Right cardiac atrium (tissue), 5 donors: ENCODE results near the gene FUCA2. TPM values are rescaled to one million over a fixed set of nuclear protein-coding genes. Genes with fewer than 3 reads are reported as not detected.
A peak's percentile ranks its signal among the peaks of the same experiment; 100 is the strongest.

ENCODE experiments used
- ATAC-seq, 2 donors: fragments of 200-7000 bp; cut with Tn5 transposase; one replicate each; pipeline versions ENCODE4 v1.8.0 to v1.9.1; 2020; ENCODE audit warnings: moderate library complexity in 2 of 2, mild to moderate bottlenecking in 1 of 2
- DNase-seq, 3 donors: peaks; one replicate each; pipeline ENCODE4 v3.0.0-alpha.2; 2020
- H3K27ac ChIP-seq: one replicate; pipeline ENCODE4 v1.5.1; 2013; ENCODE audit warnings: mild to moderate bottlenecking, low read length, control low read depth, moderate library complexity
- H3K27me3 ChIP-seq: one replicate; pipeline ENCODE4 v1.6.1; 2013; ENCODE audit not compliant: control insufficient read depth, insufficient read depth
- H3K4me1 ChIP-seq: one replicate; pipeline ENCODE4 v1.6.1; 2013; ENCODE audit warnings: low read length; ENCODE audit not compliant: control insufficient read depth, insufficient read depth
- H3K4me3 ChIP-seq: one replicate; pipeline ENCODE4 v1.5.1; 2013; ENCODE audit warnings: low read length, control low read depth
- H3K9me3 ChIP-seq: one replicate; pipeline ENCODE4 v1.6.1; 2013; ENCODE audit warnings: low read length; ENCODE audit not compliant: control insufficient read depth
- WGBS: extraction: QIAGEN DNeasy Blood & Tissue Kit; methylation state at CpG from one replicate; pipeline ENCODE4 v1.1.7; 2013; 5-methylcytosine and 5-hydroxymethylcytosine counted together
- intact Hi-C, 4 donors: fragments of 100-400 bp; cut with DNase I; formaldehyde crosslinking; loops; one replicate each; pipeline versions ENCODE4 v1.11.0 to v1.14.0; 2022 to 2023
- polyA plus RNA-seq: library from polyadenylated mRNA; stranded (reverse); fragments of 200-250 nt; gene quantifications from one replicate; pipeline ENCODE4 v1.2.3, GENCODE V29; 2013
- total RNA-seq, 4 donors: library from RNA; stranded (reverse); fragmentation: NEBNext Ultra II Directional; extraction: Animal tissue kit (Norgen Biotek cat#: 25700); gene quantifications; one replicate each; pipeline ENCODE4 v1.2.1, GENCODE V29; 2021
- donor health status: healthy with polysubstance abuse.
- donor health status: DM: no; HTN: yes; CAD: no.
- donor health status: DM: no; HTN: no; CAD: no.
- donor health status: DM: no; HTN: yes; CAD: no; lungs with severe emphysema.
- donor health status: DM: yes; HTN: yes; CAD: no.

The FUCA2 gene
- total and polyA plus RNA-seq, 5 donors = 25.1 to 44.0 (median 38.6) TPM

DNA sequence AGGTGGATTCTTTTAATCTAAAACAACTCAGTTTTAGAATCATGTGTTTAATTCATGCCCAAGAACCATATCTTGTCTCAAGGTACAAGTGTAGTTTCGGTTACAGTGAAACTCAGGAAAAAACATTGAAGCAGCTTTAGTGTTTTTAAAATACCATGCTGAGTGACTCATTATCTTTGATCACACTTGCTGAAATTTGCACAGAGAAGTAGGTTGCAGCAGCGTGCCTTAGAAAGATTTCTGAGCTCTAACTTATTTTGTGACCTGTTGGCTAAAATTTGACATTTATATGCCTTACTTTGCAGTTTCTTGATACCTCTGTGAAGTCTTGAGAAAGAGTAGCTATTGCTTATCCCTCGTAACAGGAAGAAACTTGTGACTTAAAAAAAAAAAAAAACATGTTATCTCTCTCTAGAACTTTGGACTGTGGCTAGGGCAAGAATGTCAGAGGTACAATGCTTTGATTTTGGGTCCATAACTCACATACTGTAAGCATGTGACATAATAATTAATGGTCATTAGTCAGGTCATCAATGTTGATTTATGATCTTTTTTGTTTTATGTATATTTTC, 34.5 kb upstream of the FUCA2 start:
- Histone ChIP-seq H3K4me3 (no peak overlapping the region), H3K27ac (no peak overlapping the region), H3K4me1 (no peaks in the 10 kb centered on the region), H3K9me3 (no peaks in the 10 kb centered on the region), H3K27me3 (no peaks in the 10 kb centered on the region)
- intact Hi-C loops = no loop called here
- ATAC-seq (no peak), DNase-seq (no peak)
- 71% methylated on average over 3 of the region's 3 CpGs for WGBS

DNA sequence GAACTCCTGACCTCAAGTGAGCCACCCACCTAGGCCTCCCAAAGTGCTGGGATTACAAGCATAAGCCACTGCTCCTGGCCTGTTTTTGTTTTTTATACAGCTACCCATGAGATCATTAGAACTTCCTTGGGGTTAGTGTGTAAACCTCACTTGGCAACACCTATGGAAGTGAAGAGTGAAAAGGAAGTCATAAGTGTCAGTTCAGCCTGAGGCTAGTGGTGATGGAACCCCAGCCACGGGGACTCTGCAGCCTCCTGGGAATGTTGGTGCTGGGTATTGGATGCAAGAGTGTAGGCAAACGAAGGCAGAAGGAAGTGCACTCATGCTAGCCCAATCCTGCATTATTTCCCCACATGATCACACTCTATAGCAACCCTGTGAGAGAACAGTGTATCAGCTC, 33.6 kb upstream of the FUCA2 start:
- Histone ChIP-seq H3K27ac (no peak overlapping the region), H3K4me1 (no peaks in the 10 kb centered on the region), H3K4me3 (no peak overlapping the region), H3K9me3 (no peaks in the 10 kb centered on the region), H3K27me3 (no peaks in the 10 kb centered on the region)
- no peak for ATAC-seq
- no peak for DNase-seq
- intact Hi-C loops = no loop called here
- 60% methylated on average over 2 of the region's 2 CpGs for WGBS

DNA sequence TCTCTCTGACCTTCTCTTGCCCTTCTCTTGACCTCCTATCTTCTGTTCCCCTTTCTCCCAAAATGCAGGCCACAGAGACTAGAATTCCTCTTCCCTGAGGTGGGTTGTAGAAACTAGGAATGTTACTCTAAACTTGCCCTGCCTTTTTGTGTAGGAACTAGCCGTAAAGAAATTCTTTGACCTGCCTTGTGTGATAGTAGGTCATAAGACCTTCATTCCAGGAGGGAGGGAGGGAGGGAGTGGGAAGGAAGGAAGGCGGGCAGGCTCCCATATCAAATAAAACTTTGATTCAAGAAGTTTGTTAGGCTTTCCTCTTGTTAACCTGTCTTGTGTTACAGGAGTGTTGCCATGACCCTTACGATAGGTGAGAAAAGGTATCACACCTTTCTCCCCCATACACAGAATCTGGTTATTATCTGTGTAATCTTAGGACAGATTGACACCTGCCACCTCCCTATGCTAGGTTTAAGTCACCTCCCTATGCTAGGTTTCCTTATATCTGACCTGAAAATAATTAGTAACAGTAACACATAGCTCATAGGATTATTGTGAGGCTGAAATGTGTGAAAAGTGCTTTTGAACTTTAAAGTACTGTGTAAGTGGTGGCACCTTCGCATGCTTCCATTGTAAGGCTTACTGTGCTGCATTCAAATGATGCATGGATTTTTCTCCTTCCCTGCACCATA, 32.6 kb upstream of the FUCA2 start:
- H3K27ac ChIP-seq = no peak overlapping the region
- WGBS = 87% methylated on average over 4 of the region's 4 CpGs

DNA sequence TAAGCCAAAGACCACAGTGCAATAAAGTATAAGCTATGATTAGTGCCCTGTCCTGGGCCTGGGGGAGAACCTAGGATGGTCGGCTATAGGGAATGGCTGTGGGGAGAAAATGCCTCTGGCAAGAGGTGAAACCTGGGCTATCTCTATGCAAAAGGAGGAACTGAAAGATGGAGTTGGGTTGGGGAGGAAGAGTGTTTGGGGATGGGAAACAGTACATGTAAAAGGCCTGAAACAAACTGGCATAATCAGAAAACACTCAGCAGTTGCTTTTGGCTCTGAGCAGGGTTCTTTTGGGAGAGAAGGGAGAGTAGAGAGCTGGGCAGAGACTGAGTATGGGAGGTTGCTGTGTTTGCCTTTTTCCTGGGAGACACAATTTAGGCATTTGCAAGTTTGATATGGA, 31.9 kb upstream of the FUCA2 start:
- Histone ChIP-seq H3K27ac (no peak overlapping the region), H3K4me1 (no peaks in the 10 kb centered on the region), H3K9me3 (no peaks in the 10 kb centered on the region), H3K4me3 (no peak overlapping the region), H3K27me3 (no peaks in the 10 kb centered on the region)
- DNase-seq = no peak
- no peak for ATAC-seq
- 50% methylated on average over 1 of the region's 1 CpG for WGBS
- intact Hi-C loops = no loop called here

More for the DNA sequence above, 32.6 kb upstream of the FUCA2 start:
- no peaks in the 10 kb centered on the region for H3K4me1 ChIP-seq
- intact Hi-C loops = no loop called here
- H3K9me3 ChIP-seq = no peaks in the 10 kb centered on the region
- no peak for ATAC-seq
- H3K4me3 ChIP-seq = no peak overlapping the region
- DNase-seq = no peak
- H3K27me3 ChIP-seq = no peaks in the 10 kb centered on the region

DNA sequence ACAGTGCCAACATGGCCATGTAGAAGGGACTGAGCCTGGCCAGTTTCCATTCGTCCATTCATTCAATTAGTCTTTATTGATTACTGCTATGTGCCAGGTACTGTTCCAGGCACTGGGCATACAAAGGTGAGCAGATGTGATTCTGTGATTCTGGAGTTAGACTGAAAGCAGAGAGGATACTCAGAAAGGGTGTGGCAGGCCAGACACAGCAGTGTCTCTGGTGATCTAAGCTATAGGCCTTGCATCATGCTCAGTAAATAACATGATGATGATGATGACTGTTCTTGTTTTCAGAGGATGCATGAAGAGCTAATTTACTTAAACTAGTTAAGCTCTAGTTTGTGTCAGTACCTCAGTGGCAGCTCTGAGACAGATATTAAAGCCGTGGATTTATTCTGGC, 31.4 kb upstream of the FUCA2 start:
- no peaks in the 10 kb centered on the region for H3K4me1 ChIP-seq
- no peak for ATAC-seq
- H3K4me3 ChIP-seq = no peak overlapping the region
- DNase-seq = no peak
- H3K27ac ChIP-seq = no peak overlapping the region
- 96% methylated on average over 2 of the region's 2 CpGs for WGBS
- intact Hi-C loops = no loop called here
- H3K27me3 ChIP-seq = no peaks in the 10 kb centered on the region
- no peaks in the 10 kb centered on the region for H3K9me3 ChIP-seq

DNA sequence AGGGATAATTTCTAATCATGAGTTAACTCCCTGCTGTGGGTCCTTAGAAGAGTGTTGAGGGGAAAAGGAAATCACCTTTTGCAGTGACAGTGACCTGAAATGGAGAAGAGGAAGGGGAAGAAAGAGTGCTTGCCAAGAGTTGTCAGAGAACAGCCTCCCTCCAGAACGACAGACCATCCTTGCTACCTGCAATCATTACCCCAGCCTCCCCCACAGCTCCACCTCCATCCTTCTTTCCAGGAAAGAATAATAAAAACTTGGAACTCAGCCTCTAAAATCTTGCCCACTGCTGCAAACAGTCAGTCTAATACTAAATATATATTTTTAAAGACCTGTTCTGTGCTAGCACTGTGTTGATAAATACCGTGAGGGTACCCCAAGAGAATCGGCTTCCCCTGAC, 28.7 kb upstream of the FUCA2 start:
- H3K27me3 ChIP-seq = no peaks in the 10 kb centered on the region
- WGBS = 74% methylated on average over 3 of the region's 3 CpGs
- H3K27ac ChIP-seq = no peak overlapping the region
- H3K9me3 ChIP-seq = no peaks in the 10 kb centered on the region
- ATAC-seq (no peak), DNase-seq (no peak)
- H3K4me3 ChIP-seq = no peak overlapping the region
- no peaks in the 10 kb centered on the region for H3K4me1 ChIP-seq
- intact Hi-C loops = no loop called here

DNA sequence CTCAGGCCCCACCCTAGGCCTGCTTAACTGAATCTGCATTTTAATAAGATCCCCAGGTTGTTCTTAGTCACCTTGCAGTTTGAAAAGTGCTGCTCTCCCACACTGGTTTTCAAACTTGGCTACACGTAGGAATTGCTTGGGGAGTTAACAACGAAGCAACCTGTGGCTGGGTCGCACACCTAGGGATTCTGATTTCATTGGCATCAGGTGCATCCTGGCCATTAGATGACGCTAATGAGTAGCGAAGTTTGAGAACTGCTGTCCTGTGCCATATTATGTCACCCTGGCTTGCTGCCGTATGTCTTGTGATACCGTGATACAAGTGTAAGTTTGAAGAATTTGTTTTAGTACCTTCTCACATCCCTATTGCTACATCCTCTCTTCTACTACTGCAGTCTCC, 28.2 kb upstream of the FUCA2 start:
- no peaks in the 10 kb centered on the region for H3K4me1 ChIP-seq
- DNase-seq = no peak
- H3K27ac ChIP-seq = no peak overlapping the region
- H3K27me3 ChIP-seq = no peaks in the 10 kb centered on the region
- H3K4me3 ChIP-seq = no peak overlapping the region
- intact Hi-C loops = no loop called here
- no peaks in the 10 kb centered on the region for H3K9me3 ChIP-seq
- WGBS = 72% methylated on average over 7 of the region's 7 CpGs
- ATAC-seq = no peak

DNA sequence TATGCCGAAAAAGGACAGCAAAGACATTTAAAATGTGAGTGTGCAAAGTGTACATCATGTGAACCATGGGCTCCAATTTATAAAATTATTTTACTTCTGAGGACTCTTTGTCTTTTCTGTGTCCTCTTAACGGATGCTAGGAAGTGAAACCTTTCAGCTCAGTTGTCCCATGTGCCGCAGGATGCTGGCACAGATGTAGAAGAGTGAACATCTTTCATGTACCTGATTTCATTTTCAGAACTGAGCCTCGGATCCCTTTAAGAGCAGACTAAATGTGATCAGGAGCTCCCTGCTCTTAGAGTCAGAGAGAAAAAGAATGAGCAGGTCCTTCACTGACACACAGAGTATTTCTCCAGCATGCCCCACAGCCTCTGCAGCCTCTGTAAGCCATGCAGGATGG, 27.6 kb upstream of the FUCA2 start:
- Histone ChIP-seq H3K4me3 (no peak overlapping the region), H3K4me1 (no peaks in the 10 kb centered on the region), H3K9me3 (no peaks in the 10 kb centered on the region), H3K27me3 (no peaks in the 10 kb centered on the region), H3K27ac (no peak overlapping the region)
- ATAC-seq (no peak), DNase-seq (no peak)
- intact Hi-C loops = no loop called here
- 95% methylated on average over 4 of the region's 4 CpGs for WGBS

DNA sequence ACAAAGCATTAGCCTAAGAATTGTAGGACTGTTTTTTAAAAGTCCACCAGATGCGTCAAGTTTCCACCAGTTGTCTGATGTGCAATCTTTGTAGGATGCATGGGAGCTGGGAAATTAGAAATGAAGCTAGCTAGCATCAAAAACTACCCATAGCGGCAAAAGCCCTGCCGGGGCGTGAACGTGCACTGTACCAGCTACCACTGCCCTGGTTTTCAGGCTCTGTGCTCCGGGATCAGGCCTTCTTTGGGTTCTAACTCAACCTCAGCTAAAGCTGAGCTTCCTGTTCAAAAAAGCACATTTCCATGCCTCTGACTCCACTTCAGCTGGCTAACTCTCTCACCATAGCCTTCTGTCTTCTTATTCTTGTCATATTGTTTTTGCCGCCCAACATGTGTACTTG, 26.9 kb upstream of the FUCA2 start:
- Histone ChIP-seq H3K4me1 (no peaks in the 10 kb centered on the region), H3K9me3 (no peaks in the 10 kb centered on the region), H3K27me3 (no peaks in the 10 kb centered on the region), H3K27ac (no peak overlapping the region), H3K4me3 (no peak overlapping the region)
- ATAC-seq (no peak), DNase-seq (peak in 1 of 3 donors; percentile 32)
- intact Hi-C loops = no loop called here
- 96% methylated on average over 7 of the region's 7 CpGs for WGBS

DNA sequence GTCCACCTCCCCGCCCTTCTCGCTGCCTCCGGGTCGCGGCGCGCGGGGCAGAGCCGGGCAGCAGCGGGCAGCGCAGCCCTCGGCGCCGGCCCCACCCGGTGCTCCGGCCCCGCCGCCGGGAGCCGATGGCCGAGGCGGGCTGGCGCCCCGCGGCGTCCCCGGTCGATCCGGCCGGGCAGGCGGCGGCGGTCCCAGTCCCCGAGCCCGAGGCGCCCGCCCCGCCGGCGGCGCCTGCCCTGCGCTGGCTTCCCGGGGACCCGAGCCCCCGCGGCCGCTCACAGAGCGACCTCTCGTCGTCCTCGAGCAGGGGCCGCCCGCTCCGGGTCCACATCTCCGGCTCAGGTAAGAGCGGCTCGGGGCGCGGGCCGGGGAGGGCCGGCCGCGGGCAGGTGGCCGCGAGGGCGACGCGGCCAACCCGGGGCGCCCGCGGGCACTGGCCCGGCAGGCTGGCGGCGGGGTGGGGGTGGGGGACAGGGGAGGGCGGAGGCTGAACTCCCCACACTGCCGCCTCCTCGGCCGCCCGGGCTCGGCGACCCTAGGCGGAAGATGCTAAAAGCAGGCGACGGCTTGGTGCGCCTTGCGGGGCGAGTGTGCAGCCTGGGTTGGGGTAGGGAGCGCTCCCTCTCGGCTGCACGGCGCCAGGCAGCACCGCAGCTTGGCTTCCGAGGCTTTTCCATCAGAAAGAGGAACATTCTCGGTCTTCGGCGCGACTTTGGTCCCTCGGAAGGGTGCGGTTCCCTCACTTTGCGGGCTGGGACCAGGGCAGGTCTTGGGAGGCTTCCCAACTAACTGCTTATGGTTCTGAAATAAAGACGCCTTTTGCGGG, 25.6 kb upstream of the FUCA2 start:
- under 1% methylated on average over 103 of the region's 103 CpGs for WGBS
- intact Hi-C loops = no loop called here

DNA sequence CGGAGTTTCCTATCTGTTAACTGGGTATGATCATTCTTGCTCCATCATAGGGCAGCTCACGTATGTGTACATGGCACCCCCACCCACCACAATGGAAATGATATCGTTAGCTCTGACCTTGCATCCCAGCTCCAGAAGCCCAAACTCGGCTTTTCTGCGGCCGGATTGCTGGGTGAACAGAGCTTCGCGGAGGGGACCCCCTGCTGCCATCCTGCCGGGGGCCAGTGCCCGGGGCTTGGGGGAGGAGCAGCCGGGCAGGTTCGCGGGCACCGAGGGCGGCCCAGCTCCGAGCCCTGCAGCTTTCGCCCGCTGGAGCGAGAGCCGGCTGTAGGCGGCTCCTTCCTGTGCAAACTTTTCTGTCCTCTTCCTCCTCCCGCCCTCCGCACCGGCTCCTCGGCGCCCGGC, 24.9 kb upstream of the FUCA2 start:
- H3K27me3 ChIP-seq = no peaks in the 10 kb centered on the region
- no peaks in the 10 kb centered on the region for H3K9me3 ChIP-seq
- H3K4me1 ChIP-seq = no peaks in the 10 kb centered on the region
- WGBS = 2% methylated on average over 27 of the region's 27 CpGs
- ATAC-seq (peak; percentile 77 to 85), DNase-seq (peak; percentile 53 to 82 (median 80))
- intact Hi-C loops = no loop called here
- no peak overlapping the region for H3K27ac ChIP-seq
- peak overlapping the region; percentile 78 for H3K4me3 ChIP-seq

More for the DNA sequence above, 25.6 kb upstream of the FUCA2 start:
- peak; percentile 80 to 86 for ATAC-seq
- Histone ChIP-seq H3K27ac (no peak overlapping the region), H3K4me3 (peak overlapping the region; percentile 78), H3K9me3 (no peaks in the 10 kb centered on the region), H3K27me3 (no peaks in the 10 kb centered on the region), H3K4me1 (no peaks in the 10 kb centered on the region)
- peak; percentile 53 to 86 (median 86) for DNase-seq
